ENCODE data around the gene VPS35L. TPM values are rescaled to one million over a fixed set of nuclear protein-coding genes. Genes with fewer than 3 reads are reported as not detected.

Gene VPS35L
- polyA plus RNA-seq, 4 donors = 62.3 to 64.9 (median 63.7) TPM

- no peak for DNase-seq (ENCODE audit: low read depth in 4 of 4, low spot score in 2 of 4)
Measured at GRCh38 chr16:19733551-19733950, 178.0 kb downstream of the VPS35L start.

DNA sequence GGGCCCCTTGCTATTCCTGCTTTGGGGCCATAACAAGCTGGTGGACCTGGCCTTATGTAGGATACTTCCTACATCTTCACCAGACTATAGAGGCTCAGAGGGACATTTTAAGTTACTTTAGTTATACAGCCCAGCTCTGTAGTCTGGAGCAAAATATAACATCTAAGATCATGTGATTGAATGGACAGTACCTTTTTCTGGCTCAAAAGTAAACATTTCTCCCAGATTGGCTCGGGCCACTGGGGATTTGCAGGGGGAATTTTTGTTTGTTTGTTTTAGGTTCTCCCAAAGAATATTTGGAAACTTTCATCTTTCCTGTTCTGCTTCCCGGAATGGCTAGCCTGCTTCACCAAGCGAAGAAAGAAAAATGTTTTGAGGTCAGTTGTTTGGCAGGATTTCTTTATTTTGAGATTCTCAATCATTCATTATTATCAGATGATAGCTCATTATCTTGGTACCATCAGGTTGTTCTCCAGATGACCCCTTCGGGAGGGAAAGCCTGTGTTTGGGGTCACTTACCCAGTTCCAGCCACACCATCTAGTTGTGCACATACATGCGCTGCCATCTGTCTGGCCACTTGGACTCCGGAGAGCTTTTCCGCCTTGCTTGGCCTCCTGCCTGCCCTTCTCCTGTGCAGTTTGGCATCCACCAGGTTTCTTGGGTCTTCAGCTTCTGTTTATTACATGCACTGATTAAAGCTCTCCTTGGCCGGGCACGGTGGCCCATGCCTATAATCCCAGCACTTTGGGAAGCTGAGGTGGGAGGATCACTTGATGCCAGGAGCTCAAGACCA lies 179.8 kb downstream of the VPS35L start:
- DNase-seq (ENCODE audit: low read depth in 4 of 4, low spot score in 2 of 4) = no peak

DNA sequence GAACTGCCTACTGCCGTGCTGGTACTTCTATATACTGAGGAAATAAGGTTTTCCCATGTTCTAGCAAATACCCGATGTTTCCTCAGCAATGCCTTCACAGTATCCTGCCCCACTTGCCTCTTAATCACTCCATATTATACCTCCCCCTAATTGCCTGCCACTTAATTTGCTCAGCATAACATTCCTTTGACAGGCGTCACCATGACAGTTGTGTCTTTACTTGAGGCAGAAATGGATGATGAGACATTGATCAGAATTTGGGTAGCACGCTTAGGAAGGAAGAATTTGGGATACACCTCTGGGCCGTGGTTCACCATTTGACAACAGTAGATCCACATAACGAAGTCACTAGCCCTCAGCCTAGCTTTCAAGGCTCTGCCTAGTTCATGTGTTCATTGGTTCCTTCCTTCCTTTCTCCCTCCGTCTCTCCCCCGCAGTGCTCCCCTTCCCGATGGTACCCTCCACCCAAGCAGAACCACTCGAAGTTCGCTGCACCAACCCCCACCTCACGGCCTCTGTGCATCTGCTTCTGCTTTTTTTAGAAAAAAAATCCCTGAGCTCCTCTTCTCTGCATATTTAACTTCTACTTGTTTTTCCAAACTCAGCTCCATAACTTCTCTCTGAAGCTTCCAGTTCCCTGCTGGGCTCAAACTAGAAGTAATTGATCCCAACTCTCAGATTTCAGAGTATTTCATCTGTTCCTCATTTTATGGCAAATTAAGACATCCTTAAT lies 182.0 kb downstream of the VPS35L start:
- no peak for DNase-seq (ENCODE audit: low read depth in 4 of 4, low spot score in 2 of 4)

DNA sequence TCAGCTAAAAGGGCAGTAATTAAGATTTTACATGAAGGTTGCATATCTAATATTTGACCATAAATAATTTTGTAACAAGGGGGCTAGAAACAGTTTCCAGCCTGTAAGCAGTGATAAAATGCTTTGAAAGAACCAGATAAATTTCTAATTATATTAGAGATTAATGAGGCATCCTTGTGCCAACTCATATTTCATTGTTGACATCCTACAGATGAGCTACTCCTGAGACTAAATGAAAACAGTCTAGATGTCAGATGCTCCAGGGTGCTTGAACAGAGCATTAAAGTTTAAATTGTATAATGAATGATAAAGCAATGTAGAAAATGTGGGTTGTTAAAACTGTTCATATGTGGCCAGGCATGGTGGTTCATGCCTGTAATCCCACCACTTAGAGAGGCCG lies 185.9 kb downstream of the VPS35L start:
- no peak for DNase-seq (ENCODE audit: low read depth in 4 of 4, low spot score in 2 of 4)

- no peak for DNase-seq (ENCODE audit: low read depth in 4 of 4, low spot score in 2 of 4)
Measured at GRCh38 chr16:19743816-19744159, 188.3 kb downstream of the VPS35L start.

DNA sequence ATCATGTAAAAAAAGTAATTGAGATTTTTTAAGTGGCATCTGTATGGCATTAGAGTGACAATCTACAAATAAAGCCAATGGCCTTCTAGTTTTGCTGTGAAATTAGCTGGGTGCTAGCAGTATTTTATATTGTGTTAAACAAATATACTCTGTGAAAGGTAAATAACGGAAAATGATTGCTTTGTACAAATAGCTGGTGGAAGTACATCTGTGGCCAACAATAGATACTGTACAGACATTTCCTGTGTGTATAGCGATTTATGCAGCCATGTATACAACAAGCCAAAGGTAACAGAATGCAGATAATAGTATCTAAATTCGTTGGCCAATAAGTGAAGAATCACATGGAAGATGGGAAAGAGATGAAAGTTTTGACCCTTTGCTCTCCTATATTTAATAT lies 189.2 kb downstream of the VPS35L start:
- DNase-seq (ENCODE audit: low read depth in 4 of 4, low spot score in 2 of 4) = no peak

GRCh38 chr16:19745286-19746010 lies 189.9 kb downstream of the VPS35L start:
- DNase-seq (ENCODE audit: low read depth in 4 of 4, low spot score in 2 of 4) = no peak

DNA sequence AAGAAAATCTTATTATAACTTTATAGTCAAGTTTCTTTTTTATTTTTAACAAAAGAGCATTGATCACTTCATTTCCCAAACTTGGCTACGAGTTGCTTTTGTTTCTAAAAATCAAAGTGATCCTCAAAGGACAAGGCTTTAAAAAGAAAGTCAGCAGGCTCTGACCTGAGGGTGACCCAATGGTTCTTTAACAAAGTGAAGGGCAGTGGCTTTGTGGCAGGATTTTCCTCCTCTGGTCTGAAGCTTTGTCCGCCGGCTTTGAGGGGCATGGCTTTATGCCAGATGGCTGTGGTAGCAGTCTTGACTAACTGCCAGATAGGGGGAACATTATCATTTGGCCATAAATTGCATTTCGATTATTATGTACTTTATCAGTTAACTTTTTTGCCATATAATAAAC lies 191.1 kb downstream of the VPS35L start:
- DNase-seq (ENCODE audit: low read depth in 4 of 4, low spot score in 2 of 4) = no peak

DNA sequence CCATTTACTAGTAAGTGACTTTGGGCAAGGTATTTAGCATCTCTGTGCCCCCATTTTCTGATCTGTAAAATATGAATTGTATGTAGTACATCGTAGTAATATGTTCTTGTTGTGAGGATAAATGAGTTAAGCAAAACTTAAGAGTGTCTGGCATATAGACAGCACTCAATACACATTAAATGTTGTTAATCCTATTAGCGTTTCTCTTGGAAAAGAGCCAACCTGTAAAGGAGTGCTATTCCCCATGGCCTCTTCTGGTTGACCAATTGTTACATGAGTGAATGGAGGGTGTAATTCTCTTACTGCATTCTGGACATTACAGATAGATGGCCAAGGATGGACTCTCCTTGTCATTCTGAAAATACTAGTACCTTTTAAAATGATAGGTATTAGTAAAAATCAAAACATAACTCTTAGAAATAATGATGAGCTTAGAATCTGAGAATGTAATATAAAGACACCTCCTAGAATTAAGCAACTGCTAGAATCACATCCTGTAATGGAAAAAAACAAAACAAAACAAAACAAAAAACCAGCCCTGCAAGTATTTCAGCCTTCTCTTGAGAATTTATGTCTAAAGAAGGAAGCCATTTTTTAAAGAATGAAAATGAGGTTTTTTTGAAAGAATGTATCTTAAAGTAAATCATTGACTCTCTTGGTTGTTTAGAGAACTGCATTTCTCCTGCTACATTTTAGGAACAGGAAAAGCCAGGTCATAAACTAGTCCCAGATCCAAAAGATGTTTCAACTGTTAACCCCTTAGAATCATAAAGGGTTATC lies 193.1 kb downstream of the VPS35L start:
- DNase-seq (ENCODE audit: low read depth in 4 of 4, low spot score in 2 of 4) = no peak

DNA sequence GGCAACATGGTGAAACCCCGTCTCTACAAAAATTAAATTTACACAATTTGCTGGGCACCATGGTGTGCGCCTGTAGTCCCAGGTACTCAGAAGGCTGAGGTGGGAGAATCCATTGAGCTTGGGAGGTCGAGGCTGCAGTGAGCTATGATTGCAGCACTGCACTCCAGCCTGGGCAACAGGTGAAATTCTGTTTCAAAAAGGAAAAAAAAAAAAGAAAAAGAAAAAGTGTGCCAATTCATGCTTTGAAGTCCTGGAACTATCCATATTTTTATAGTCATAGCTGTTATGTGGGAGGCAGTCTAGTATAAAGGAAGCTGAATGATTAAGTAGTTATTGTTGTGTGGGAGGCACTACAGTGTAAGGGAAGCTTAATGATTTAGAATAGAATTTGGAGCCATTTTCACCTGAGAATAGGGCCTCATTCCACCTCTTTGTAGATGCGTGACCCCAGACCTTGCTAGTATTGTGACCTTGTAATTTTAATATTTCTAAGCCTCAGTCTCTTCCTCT lies 194.1 kb downstream of the VPS35L start:
- no peak for DNase-seq (ENCODE audit: low read depth in 4 of 4, low spot score in 2 of 4)

Other genes with a start within 250 kb of the VPS35L start
- under 1 TPM; 0.28 to 0.51 (median 0.32) TPM for gene TMC5, start 137.8 kb upstream of the VPS35L start, polyA plus RNA-seq (ENCODE audit: insufficient read length in 4 of 4)
- 10 to 100 TPM; 61.0 to 72.6 (median 68.2) TPM for gene GDE1, start 33.6 kb upstream of the VPS35L start, polyA plus RNA-seq (ENCODE audit: insufficient read length in 4 of 4)
- 10 to 100 TPM; 22.1 to 40.3 (median 29.7) TPM for gene CCP110, start 31.8 kb upstream of the VPS35L start, polyA plus RNA-seq (ENCODE audit: insufficient read length in 4 of 4)
- 10 to 100 TPM; 38.9 to 48.5 (median 44.8) TPM for gene KNOP1, start 162.5 kb downstream of the VPS35L start, polyA plus RNA-seq (ENCODE audit: insufficient read length in 4 of 4)
- 10 to 100 TPM; 44.7 to 49.6 (median 46.6) TPM for gene IQCK, start 162.6 kb downstream of the VPS35L start, polyA plus RNA-seq (ENCODE audit: insufficient read length in 4 of 4)